ENCODE results near the gene SEMA3D.
A peak's percentile ranks its signal among the peaks of the same experiment; 100 is the strongest.

SEMA3D gene

GRCh38 chr7:85186521-85187241 is at the start of gene SEMA3D:
SEMA3D (minus strand) TSS chr7:85187056; CDS start chr7:85121891, 65,165 bp downstream.
- peak; percentile 57 for DNase-seq (ENCODE audit: low read depth)
- in situ Hi-C loops (cut with HindIII; ENCODE audit: low sequenced_read_pairs): no loop called here
- peak within 1 kb of the TSS; percentile 73 for H3K4me3 ChIP-seq (ENCODE audit: low read depth, low read length)
- TF ChIP-seq CTCF (IDR thresholded peaks at IDR 0.05; ENCODE audit: low read depth, low read length, missing control alignments): peak; percentile 92

- H3K4me3 ChIP-seq (ENCODE audit: low read depth, low read length): no peak overlapping the region
- no peak for TF ChIP-seq CTCF (IDR thresholded peaks at IDR 0.05; ENCODE audit: low read depth, low read length, missing control alignments)
- in situ Hi-C loops (cut with HindIII; ENCODE audit: low sequenced_read_pairs): no loop called here
- DNase-seq (ENCODE audit: low read depth): no peak
These were observed 47.9 kb upstream of the SEMA3D start for GRCh38 chr7:85234730-85235129.

- TF ChIP-seq CTCF (IDR thresholded peaks at IDR 0.05; ENCODE audit: low read depth, low read length, missing control alignments): no peak
- H3K4me3 ChIP-seq (ENCODE audit: low read depth, low read length): no peak overlapping the region
- in situ Hi-C loops (cut with HindIII; ENCODE audit: low sequenced_read_pairs): no loop called here
- no peak for DNase-seq (ENCODE audit: low read depth)
These were observed 45.2 kb upstream of the SEMA3D start for GRCh38 chr7:85232068-85232467.

- TF ChIP-seq CTCF (IDR thresholded peaks at IDR 0.05; ENCODE audit: low read depth, low read length, missing control alignments): no peak
- no peak overlapping the region for H3K4me3 ChIP-seq (ENCODE audit: low read depth, low read length)
- in situ Hi-C loops (cut with HindIII; ENCODE audit: low sequenced_read_pairs): no loop called here
- no peak for DNase-seq (ENCODE audit: low read depth)
These were observed 43.8 kb upstream of the SEMA3D start for GRCh38 chr7:85230623-85231022.

- in situ Hi-C loops (cut with HindIII; ENCODE audit: low sequenced_read_pairs): no loop called here
- no peak for DNase-seq (ENCODE audit: low read depth)
- TF ChIP-seq CTCF (IDR thresholded peaks at IDR 0.05; ENCODE audit: low read depth, low read length, missing control alignments): no peak
- no peak overlapping the region for H3K4me3 ChIP-seq (ENCODE audit: low read depth, low read length)
These were observed 42.7 kb upstream of the SEMA3D start for GRCh38 chr7:85229544-85229943.

- no peak for TF ChIP-seq CTCF (IDR thresholded peaks at IDR 0.05; ENCODE audit: low read depth, low read length, missing control alignments)
These were observed 39.7 kb upstream of the SEMA3D start for GRCh38 chr7:85226361-85227085.

More at GRCh38 chr7:85226361-85227085, 39.7 kb upstream of the SEMA3D start:
- in situ Hi-C loops (cut with HindIII; ENCODE audit: low sequenced_read_pairs): no loop called here
- peak; percentile 37 for DNase-seq (ENCODE audit: low read depth)
- no peak overlapping the region for H3K4me3 ChIP-seq (ENCODE audit: low read depth, low read length)

Measured in astrocyte of the cerebellum (primary cell).